Ramos (cell line): ENCODE data around the gene AHSA1.

Source experiments
- in situ Hi-C: fragments of 300-500 bp; cut with MboI; formaldehyde crosslinking; loops from one replicate; pipeline ENCODE4 v1.14.3; 2022; ENCODE audit warnings: low sequenced_read_pairs; ENCODE audit not compliant: unreplicated experiment

AHSA1 gene

GRCh38 chr14:77470224-77470870 lies 12.5 kb downstream of the AHSA1 start:
- in situ Hi-C loops: no loop called here

DNA sequence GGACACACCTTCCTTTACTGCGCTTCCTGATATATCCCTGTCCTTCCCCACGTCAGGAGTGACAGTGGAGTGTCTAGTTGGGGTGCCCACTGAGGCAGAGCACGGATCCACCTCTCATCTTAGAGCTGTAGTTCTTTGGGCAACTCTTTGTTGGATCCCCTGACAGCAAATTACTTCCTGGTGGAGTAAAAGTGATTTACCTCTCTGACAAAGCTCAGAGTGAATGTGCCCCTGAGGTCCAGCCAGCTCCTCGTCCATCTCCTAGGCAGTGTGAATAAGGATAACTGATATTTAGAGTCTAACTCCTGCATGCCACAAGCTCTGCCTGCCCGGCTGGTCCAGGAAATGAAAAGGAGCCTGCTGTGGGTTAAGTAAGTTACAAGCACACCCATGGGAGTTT lies 16.0 kb downstream of the AHSA1 start:
- in situ Hi-C loops: no loop called here

DNA sequence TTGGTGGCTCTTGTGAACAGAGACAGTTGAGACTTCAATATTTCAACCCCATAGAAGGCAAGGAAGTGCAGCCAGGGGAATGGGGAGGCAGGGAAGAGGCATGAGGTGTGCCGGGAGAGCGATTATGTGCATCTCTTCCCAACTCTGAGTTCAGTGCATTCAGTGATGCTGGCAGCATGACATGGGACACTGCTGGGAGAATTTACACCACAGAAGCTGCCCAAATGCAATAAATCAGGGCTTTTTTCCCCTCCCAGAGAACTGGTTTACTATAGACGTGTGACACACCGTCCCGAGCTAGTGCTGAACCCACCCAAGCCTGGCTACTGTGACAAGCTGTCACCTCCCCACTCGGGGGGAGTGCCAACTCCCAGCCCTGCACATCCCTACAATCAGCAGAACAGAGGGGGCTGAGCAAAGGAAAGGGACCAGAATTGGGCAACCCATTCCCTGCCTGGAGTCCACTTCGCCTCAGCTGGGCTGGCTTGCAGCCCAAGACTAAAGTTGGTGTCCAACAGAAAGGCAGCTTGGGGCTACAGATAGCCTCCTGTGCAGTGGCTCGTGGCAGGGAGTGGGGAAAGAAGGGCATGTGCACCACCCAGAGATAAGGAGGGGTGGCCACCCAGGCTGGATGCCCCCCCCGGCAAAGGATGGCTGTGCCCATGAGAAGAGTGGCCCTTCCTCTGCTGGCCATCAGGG lies 16.7 kb downstream of the AHSA1 start:
- in situ Hi-C loops: no loop called here

DNA sequence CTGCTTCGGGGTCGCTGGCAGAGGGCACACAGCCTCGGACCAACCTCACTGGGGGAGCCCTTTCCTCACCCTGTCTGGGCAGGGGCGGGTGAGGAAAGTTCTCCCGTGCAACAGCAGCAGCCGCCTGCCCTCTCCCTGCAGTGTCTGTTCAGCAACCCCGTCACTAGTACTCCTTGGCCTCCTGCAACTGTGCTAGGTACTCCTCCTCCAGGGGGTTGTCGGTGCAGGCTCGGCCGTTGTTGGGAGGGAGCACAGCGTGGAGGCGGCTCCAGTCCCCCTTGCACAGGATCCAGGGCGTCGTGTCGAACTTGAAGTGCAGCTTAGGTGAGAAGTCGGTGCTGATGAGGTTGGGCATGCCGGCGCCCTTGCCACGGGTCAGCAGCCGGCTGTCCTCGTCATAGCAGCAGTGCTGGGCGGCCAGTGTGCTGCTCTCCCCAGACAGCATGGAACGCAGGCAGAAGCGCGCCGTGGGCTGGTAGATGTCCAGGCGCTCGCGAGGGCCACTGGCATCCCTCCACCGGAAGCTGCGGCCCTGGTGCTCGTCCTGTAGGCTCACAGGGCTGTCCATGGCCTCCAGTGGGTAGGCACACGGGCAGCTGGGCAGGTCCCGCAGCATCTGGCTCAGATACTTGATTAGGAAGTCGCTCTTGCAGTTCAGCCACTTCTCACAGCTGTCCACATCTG lies 17.7 kb downstream of the AHSA1 start:
- in situ Hi-C loops: no loop called here

DNA sequence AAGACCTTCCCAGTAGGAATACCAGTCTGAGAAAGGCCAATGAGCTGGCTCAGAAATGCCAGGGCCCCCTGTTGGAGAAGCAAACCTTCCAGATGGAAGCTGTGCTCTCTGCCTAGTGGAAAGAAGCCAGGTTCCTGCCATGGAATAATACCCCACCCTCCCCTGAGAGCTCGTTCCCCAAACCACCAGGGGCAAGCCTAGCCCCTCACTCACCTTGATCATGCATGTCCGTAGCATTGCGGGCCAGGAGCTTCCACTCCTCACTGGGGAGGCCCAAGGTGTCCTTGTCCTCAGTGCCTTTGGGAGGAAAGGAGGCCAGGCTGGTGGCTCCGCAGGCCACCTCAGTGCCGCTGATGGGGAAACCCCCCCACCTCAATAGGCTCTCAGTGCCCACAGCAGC lies 20.1 kb downstream of the AHSA1 start:
- in situ Hi-C loops: no loop called here

DNA sequence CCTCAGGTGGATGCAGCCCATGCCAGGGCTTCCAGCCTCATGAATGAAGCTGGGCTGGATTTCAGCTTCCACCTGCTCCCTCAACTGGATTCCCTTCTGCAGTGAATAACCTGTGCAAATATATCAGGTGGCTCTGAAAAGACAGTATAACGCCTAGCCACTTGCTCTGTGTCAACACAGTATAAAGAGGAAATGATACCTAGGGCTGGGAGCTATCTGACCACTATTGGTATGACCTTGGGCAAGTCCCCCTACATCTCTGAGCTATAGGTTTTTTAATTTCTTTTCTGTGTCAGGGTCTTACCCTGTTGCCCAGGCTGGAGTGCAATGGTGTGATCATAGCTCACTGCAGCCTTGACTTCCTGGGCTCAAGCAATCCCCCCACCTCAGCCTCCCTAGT lies 20.9 kb downstream of the AHSA1 start:
- in situ Hi-C loops: no loop called here

GRCh38 chr14:77482422-77482821 lies 24.5 kb downstream of the AHSA1 start:
- in situ Hi-C loops: no loop called here

DNA sequence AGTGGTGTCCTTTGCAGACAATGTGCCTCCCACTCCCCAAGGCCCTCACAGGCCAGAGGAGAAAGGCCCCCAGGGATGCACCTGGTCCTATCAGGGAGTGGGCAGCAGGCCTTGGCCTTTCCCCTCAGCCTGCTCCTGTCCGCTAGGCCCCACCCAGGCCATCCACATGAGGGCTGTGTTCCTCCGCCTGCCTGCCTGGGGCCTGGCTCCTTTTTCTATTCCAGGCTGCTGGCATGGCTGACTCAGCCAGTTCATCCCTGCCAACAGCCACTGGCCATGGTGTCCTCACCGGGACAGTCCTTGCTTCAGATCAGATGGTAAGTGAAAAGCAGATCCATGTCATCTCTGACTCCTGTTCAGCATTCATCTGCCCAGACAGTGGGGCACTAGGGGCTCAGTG lies 27.4 kb downstream of the AHSA1 start:
- in situ Hi-C loops: no loop called here

- in situ Hi-C loops: no loop called here
Observed at GRCh38 chr14:77485901-77486678, 28.2 kb downstream of the AHSA1 start.

- in situ Hi-C loops: no loop called here
Observed at GRCh38 chr14:77488558-77488957, 30.7 kb downstream of the AHSA1 start.

GRCh38 chr14:77489041-77489440 lies 31.1 kb downstream of the AHSA1 start:
- in situ Hi-C loops: no loop called here

GRCh38 chr14:77490347-77490986 lies 32.6 kb downstream of the AHSA1 start:
- in situ Hi-C loops: no loop called here

DNA sequence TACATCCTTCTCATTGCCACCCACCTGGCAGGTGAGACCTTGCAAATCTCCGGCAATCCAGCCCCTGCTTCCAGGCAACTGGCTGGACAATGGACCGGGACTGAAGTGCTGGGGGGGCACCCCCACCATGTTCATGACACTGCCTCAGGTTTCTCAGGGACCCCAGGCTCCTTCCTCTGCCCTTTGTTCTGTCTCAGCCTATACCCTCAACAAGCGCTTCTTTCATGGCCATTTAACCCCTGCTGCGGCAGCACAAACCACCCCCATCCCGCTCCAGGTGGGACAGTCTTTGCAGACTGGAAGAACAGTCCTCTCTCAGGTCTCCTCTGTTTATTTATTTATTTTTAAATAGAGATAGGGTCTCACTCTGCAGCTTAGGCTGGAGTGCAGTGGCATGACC lies 33.2 kb downstream of the AHSA1 start:
- in situ Hi-C loops: no loop called here

DNA sequence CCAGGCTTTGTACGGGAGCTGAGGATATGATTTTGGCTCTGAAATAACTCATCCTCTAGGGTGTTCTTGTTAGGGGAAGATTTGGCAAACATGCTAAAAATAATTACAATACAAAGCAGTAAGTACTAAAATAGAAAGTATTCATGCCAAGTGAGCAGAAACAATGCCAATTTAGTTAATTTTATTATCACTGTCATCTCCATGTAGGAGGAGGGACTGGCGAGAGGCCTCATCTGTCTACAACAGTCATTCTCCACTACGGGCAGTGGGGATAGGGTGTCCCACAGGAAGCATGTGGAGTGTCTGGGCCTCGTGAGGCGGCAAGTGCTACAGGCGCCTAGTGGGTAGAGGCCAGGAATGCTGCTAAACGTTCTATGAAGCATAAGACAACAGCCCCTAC lies 37.4 kb downstream of the AHSA1 start:
- in situ Hi-C loops: no loop called here

DNA sequence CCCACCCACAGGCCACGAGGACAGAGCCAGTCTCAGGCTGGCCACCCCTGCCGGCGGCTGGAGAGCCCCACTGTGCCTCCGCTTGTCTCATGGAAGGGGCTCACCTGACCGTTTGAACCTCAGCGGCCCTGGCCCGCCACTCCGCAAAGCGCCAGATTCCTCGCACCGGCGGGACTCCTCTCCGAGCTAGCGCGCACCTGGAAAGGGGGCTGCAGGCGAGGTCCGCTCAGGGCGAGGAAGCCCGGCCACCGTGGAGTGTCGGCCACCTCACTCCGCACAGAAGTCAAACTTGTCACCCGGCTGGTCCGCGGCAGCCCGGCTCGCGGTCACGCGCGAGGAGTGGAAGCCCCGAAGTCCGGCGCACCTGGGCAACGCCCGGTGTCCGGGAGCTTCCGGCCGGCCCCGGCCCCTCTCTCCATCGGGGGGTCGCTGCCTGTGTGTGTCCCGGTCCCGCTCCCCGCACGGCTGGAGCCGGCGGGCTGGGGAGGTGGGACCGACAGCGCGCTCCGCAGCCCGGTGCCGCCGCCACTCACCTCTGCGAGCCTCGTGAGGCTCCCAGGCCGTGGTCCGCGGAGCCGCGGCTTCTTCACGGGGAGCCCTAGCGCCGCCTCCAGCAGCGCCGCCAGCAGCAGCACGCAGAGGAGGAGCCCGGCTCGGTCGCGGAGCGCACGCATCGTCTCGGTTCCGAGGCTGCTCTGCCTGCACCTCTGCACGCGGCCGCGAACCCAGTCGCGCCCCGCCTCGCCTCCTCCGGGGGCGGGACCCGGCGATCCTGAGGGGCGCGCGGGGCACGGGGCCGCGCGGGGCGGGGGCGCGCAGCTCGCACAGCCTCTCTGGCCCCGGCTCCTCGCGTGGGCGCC lies 40.5 kb downstream of the AHSA1 start, which contains the start of gene ISM2:
ISM2 (minus strand) TSS at position 697 of the 860 bp plus-strand sequence; CDS start at position 674, 23 bp downstream.
- in situ Hi-C loops: no loop called here

GRCh38 chr14:77498984-77499527 lies 41.2 kb downstream of the AHSA1 start:
- in situ Hi-C loops: no loop called here

- in situ Hi-C loops: no loop called here
Observed at GRCh38 chr14:77502109-77502782, 44.4 kb downstream of the AHSA1 start.

GRCh38 chr14:77503138-77503537 lies 45.2 kb downstream of the AHSA1 start:
- in situ Hi-C loops: no loop called here
